Colonic mucosa (tissue), 4 donors: ENCODE measurements around the gene BCKDHA. TPM values are rescaled to one million over a fixed set of nuclear protein-coding genes. Genes with fewer than 3 reads are reported as not detected.
"Not testable (repeated sequence)": the region's sequence is repeated elsewhere in the genome, so short reads cannot be mapped to it uniquely, and the experiment has no call there.

Experiments
- DNase-seq: peaks from one replicate; pipeline ENCODE4 v3.0.0-alpha.2; 2020
- H3K27ac ChIP-seq: fragments of 200-600 bp; one replicate; pipeline ENCODE4 v1.8.0; 2021
- H3K27me3 ChIP-seq: fragments of 200-600 bp; one replicate; pipeline ENCODE4 v1.8.0; 2021
- H3K36me3 ChIP-seq: fragments of 200-600 bp; one replicate; pipeline ENCODE4 v1.8.0; 2021
- H3K4me1 ChIP-seq: fragments of 200-600 bp; one replicate; pipeline ENCODE4 v1.8.0; 2021; ENCODE audit warnings: mild to moderate bottlenecking
- H3K4me3 ChIP-seq: fragments of 200-600 bp; one replicate; pipeline ENCODE4 v1.8.0; 2021
- H3K9ac ChIP-seq, 2 donors: one replicate each; pipeline ENCODE4 v1.7.0; 2013; ENCODE audit warnings: control low read depth in 2 of 2, low read depth in 2 of 2, low read length in 2 of 2
- H3K9me3 ChIP-seq: fragments of 200-600 bp; one replicate; pipeline ENCODE4 v1.8.0; 2021
- intact Hi-C: fragments of 100-400 bp; cut with DNase I; formaldehyde crosslinking; loops from one replicate; pipeline ENCODE4 v1.14.1; 2022
- total RNA-seq, 2 donors: library from RNA; stranded (reverse); fragmentation: NEBNext Ultra II Directional in 1 of 2; extraction: Animal tissue kit (Norgen Biotek cat#: 25700) in 1 of 2; gene quantifications; one replicate each; pipeline ENCODE4 v1.2.1, GENCODE V29; 2021
- TF ChIP-seq, protein P1 (sequence below): fragments of 200-600 bp; IDR thresholded peaks from one replicate; pipeline ENCODE4 v1.8.0; 2022; ENCODE audit warnings: antibody characterized with exemption, mild to moderate bottlenecking
- donor health status: healthy.
- donor health status: DM: no; HTN: no; CAD: no.
- donor health status: DM: no; HTN: no; CAD: no.

Gene BCKDHA
- total RNA-seq, 2 donors from 2014 or later: 18.8 to 31.7 TPM

DNA sequence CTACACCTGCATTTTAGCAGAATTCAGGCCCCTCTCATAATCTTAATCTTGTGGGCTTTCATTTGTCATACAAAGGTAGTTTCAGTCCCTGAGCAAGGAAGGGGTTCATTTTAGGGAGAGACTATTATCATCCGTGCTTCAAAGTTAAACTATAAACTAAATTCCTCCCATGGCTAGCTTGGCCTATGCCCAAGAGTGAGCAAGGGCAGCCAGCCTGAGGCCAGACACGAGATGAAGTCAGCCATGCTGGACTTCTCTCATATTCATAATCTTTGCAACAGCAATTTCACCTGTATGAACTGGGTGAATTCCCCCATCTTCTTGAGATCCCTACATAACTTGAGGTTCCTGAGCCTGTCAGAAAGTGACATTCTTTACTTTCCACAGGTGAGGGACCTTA, 58.3 kb downstream of the BCKDHA start:
- Histone ChIP-seq H3K27ac (no peak overlapping the region), H3K27me3 (no peaks in the 10 kb centered on the region), H3K4me3 (no peak overlapping the region), H3K36me3 (no peaks in the 10 kb centered on the region), H3K4me1 (no peaks in the 10 kb centered on the region), H3K9me3 (no peaks in the 10 kb centered on the region), H3K9ac (no peak overlapping the region)
- TF ChIP-seq, protein P1, sequence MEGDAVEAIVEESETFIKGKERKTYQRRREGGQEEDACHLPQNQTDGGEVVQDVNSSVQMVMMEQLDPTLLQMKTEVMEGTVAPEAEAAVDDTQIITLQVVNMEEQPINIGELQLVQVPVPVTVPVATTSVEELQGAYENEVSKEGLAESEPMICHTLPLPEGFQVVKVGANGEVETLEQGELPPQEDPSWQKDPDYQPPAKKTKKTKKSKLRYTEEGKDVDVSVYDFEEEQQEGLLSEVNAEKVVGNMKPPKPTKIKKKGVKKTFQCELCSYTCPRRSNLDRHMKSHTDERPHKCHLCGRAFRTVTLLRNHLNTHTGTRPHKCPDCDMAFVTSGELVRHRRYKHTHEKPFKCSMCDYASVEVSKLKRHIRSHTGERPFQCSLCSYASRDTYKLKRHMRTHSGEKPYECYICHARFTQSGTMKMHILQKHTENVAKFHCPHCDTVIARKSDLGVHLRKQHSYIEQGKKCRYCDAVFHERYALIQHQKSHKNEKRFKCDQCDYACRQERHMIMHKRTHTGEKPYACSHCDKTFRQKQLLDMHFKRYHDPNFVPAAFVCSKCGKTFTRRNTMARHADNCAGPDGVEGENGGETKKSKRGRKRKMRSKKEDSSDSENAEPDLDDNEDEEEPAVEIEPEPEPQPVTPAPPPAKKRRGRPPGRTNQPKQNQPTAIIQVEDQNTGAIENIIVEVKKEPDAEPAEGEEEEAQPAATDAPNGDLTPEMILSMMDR: no peak
- intact Hi-C loops: no loop called here
- no peak for DNase-seq

GRCh38 chr19:41456342-41456918, 58.8 kb downstream of the BCKDHA start:
- Histone ChIP-seq H3K27me3 (no peaks in the 10 kb centered on the region), H3K4me1 (no peaks in the 10 kb centered on the region), H3K9me3 (no peaks in the 10 kb centered on the region), H3K36me3 (no peaks in the 10 kb centered on the region), H3K9ac (no peak overlapping the region), H3K4me3 (no peak overlapping the region), H3K27ac (no peak overlapping the region)
- no peak for DNase-seq
- intact Hi-C loops: no loop called here
- TF ChIP-seq, protein P1: no peak

- intact Hi-C loops: no loop called here
- Histone ChIP-seq H3K9me3 (no peaks in the 10 kb centered on the region), H3K27me3 (no peaks in the 10 kb centered on the region), H3K27ac (no peak overlapping the region), H3K36me3 (no peaks in the 10 kb centered on the region), H3K4me3 (no peak overlapping the region), H3K4me1 (no peaks in the 10 kb centered on the region), H3K9ac (no peak overlapping the region)
- no peak for DNase-seq
- TF ChIP-seq, protein P1: no peak
These were observed 59.6 kb downstream of the BCKDHA start for GRCh38 chr19:41457241-41457640.

GRCh38 chr19:41462497-41462896, 64.9 kb downstream of the BCKDHA start:
- DNase-seq: no peak
- Histone ChIP-seq H3K9ac (no peak overlapping the region), H3K9me3 (no peaks in the 10 kb centered on the region), H3K36me3 (no peaks in the 10 kb centered on the region), H3K27ac (no peak overlapping the region), H3K4me1 (no peaks in the 10 kb centered on the region), H3K27me3 (peaks cover 6% of the 10 kb centered on the region), H3K4me3 (no peak overlapping the region)
- intact Hi-C loops: no loop called here
- TF ChIP-seq, protein P1: no peak

- H3K27me3 ChIP-seq, H3K36me3 ChIP-seq, H3K9ac ChIP-seq, H3K4me1 ChIP-seq, intact Hi-C loops, DNase-seq, H3K4me3 ChIP-seq, H3K27ac ChIP-seq, H3K9me3 ChIP-seq: not testable (repeated sequence)
These were observed 65.9 kb downstream of the BCKDHA start for GRCh38 chr19:41463257-41464256.

Other genes starting within 250 kb of the BCKDHA start
- gene CYP2S1, start 204.6 kb upstream of the BCKDHA start, total RNA-seq: 100 to 1,000 TPM; 114 to 152 TPM
- 10 to 100 TPM in 1 of 2 donors, 1 to 10 TPM in 1; 6.2 to 21.4 TPM for gene AXL, start 178.6 kb upstream of the BCKDHA start, total RNA-seq
- gene HNRNPUL1, start 133.4 kb upstream of the BCKDHA start, total RNA-seq: 100 to 1,000 TPM; 179 to 233 TPM
- 10 to 100 TPM; 20.6 to 30.5 TPM for gene CCDC97, start 87.6 kb upstream of the BCKDHA start, total RNA-seq
- gene TGFB1, start 43.9 kb upstream of the BCKDHA start, total RNA-seq: 10 to 100 TPM in 1 of 2 donors, 1 to 10 TPM in 1; 7.7 to 14.6 TPM
- 10 to 100 TPM in 1 of 2 donors, 1 to 10 TPM in 1; 8.4 to 10.4 TPM for gene B9D2, start 33.7 kb upstream of the BCKDHA start, total RNA-seq
- 1 to 10 TPM; 2.0 to 3.6 TPM for gene TMEM91, start 21.3 kb upstream of the BCKDHA start, total RNA-seq
- 10 to 100 TPM; 11.5 to 33.5 TPM for gene EXOSC5, start 459 bp upstream of the BCKDHA start, total RNA-seq
- gene B3GNT8, start 29.6 kb downstream of the BCKDHA start, total RNA-seq: 10 to 100 TPM; 26.5 to 34.1 TPM
- 10 to 100 TPM; 48.0 to 61.8 TPM for gene DMAC2, start 42.1 kb downstream of the BCKDHA start, total RNA-seq
- not detected for gene ERICH4, start 45.3 kb downstream of the BCKDHA start, total RNA-seq
- under 1 TPM; 0.25 to 0.45 TPM for gene CEACAM21, start 178.3 kb downstream of the BCKDHA start, total RNA-seq
- not detected for gene CEACAM4, start 229.3 kb downstream of the BCKDHA start, total RNA-seq